HL-60 (cell line): ENCODE data around the gene EIF3I.

Source experiments
- CTCF ChIP-seq: IDR thresholded peaks from one replicate; pipeline ENCODE4 v1.5.1; 2011; ENCODE audit warnings: low read length, control low read depth, inconsistent platforms; ENCODE audit not compliant: insufficient read depth
- POLR2AphosphoS5 ChIP-seq: IDR thresholded peaks from 2 replicates; pipeline ENCODE4 v1.6.1; 2012; ENCODE audit warnings: low read depth
- REST ChIP-seq: IDR thresholded peaks from 2 replicates; pipeline ENCODE4 v1.6.1; 2012; ENCODE audit warnings: low read depth; ENCODE audit not compliant: insufficient replicate concordance

GRCh38 chr1:32197074-32197473 lies 25.1 kb upstream of the EIF3I start:
- no peak for TF ChIP-seq REST
- TF ChIP-seq POLR2AphosphoS5: no peak
- TF ChIP-seq CTCF: no peak
